ENCODE data around the gene CEL. TPM values are rescaled to one million over a fixed set of nuclear protein-coding genes. Genes with fewer than 3 reads are reported as not detected.

The CEL gene
- total RNA-seq, 1 experiment from 2014 or later, result 3.6 TPM

GRCh38 chr9:133045132-133045531 is 16.6 kb upstream of the CEL start:
- Mint-ChIP-seq H3K27me3 (ENCODE audit: low read depth) (no peaks in the 10 kb centered on the region), H3K9me3 (peaks cover 3% of the 10 kb centered on the region in 2 experiments; a peak in 3 of 5 replicates), H3K4me1 (no peaks in the 10 kb centered on the region), H3K4me3 (no peak overlapping the region), H3K36me3 (ENCODE audit: insufficient read depth in 1 of 3, low read depth in 3 of 3) (peaks cover 44 to 82% (median 71%) of the 10 kb centered on the region in 3 experiments), H3K27ac (no peak overlapping the region)
- Histone ChIP-seq H3K4me1 (ENCODE audit: insufficient read depth, low read length) (no peaks in the 10 kb centered on the region), H2BK5ac (ENCODE audit: insufficient read length, low read length) (no peak overlapping the region), H3K27ac (ENCODE audit: insufficient read length, low read depth, low read length) (no peak overlapping the region), H3K79me1 (ENCODE audit: insufficient read depth, low read depth, low read length, poor library complexity, severe bottlenecking) (peaks cover 4% of the 10 kb centered on the region), H3K56ac (ENCODE audit: insufficient read length, low read depth, low read length) (no peak overlapping the region), H4K20me1 (ENCODE audit: control insufficient read depth, insufficient read depth, insufficient read length) (no peaks in the 10 kb centered on the region), H4K5ac (ENCODE audit: insufficient read length, low read depth, low read length) (no peak overlapping the region), H3K9ac (ENCODE audit: extremely low read depth, insufficient read length, low read length) (no peak overlapping the region), H4K8ac (replicated peaks; ENCODE audit: insufficient read length, low read depth, low read length) (no peak overlapping the region), H2AK5ac (ENCODE audit: insufficient read length, low read length) (no peak overlapping the region), H3K4me2 (ENCODE audit: insufficient read depth, insufficient read length, low read length) (no peak overlapping the region), H2BK120ac (ENCODE audit: low read depth, low read length, poor library complexity, severe bottlenecking) (no peak overlapping the region), H3K4ac (ENCODE audit: low read depth, low read length) (no peak overlapping the region), H3K23ac (ENCODE audit: insufficient read length, low read depth, low read length) (no peak overlapping the region), H2BK15ac (ENCODE audit: low read depth, low read length) (no peak overlapping the region), H3K14ac (ENCODE audit: insufficient read depth, low read length) (no peak overlapping the region), H4K91ac (ENCODE audit: insufficient read length, low read depth, low read length) (no peak overlapping the region), H3T11ph (ENCODE audit: low read length) (no peak overlapping the region), H2BK12ac (ENCODE audit: insufficient read length, low read depth, low read length) (no peak overlapping the region), H3K18ac (ENCODE audit: insufficient read length, low read depth, low read length) (no peak overlapping the region), H2AFZ (ENCODE audit: low read length) (no peak overlapping the region), H3K79me2 (ENCODE audit: insufficient read depth, low read length) (no peaks in the 10 kb centered on the region), H3K9me3 (ENCODE audit: control insufficient read depth, low read depth, low read length) (no peaks in the 10 kb centered on the region), H3K27me3 (ENCODE audit: insufficient read depth, low read length) (no peaks in the 10 kb centered on the region), H3K23me2 (ENCODE audit: insufficient read length, low read depth, low read length, poor library complexity, severe bottlenecking) (no peaks in the 10 kb centered on the region), H2BK20ac (ENCODE audit: low read depth, low read length, poor library complexity, severe bottlenecking) (no peak overlapping the region)
- DNase-seq, result no peak
- TF ChIP-seq CTCF (conservative IDR thresholded peaks at IDR 0.05), result no peak
- no CpG with 5 or more reads among the region's 15 CpGs for WGBS (ENCODE audit: extremely low coverage, insufficient read length, low lambda C conversion rate)
